ENCODE data around the gene BGN.

Gene BGN

GRCh38 chrX:153487590-153488071 is 7.1 kb upstream of the BGN start:
- ChIA-PET CTCF (no interaction called here), POLR2A (no interaction called here)
- DNase-seq (ENCODE audit: extremely low spot score): no peak
- TF ChIP-seq CTCF (IDR thresholded peaks at IDR 0.05; ENCODE audit: control extremely low read depth, extremely low read depth, low read depth, missing control alignments): no peak

- no peak for TF ChIP-seq CTCF (IDR thresholded peaks at IDR 0.05; ENCODE audit: control extremely low read depth, extremely low read depth, low read depth, missing control alignments)
- ChIA-PET POLR2A (no interaction called here), CTCF (interaction anchor here (2.2 kb wide), 1 partner anchor 18 kb away, joined by 6 read pairs; the partner anchor contains the start of gene HAUS7)
- no peak for DNase-seq (ENCODE audit: extremely low spot score)
Measured at GRCh38 chrX:153488231-153488914, 6.4 kb upstream of the BGN start.

GRCh38 chrX:153490217-153490930 is 4.4 kb upstream of the BGN start:
- CTCF ChIA-PET: interaction anchor here (2.2 to 2.7 kb wide), 2 partner anchors 16 to 20 kb away, joined by 6 to 9 read pairs; partner anchors contain the start of gene HAUS7
- POLR2A ChIA-PET: no interaction called here
- DNase-seq (ENCODE audit: extremely low spot score): no peak
- TF ChIP-seq CTCF (IDR thresholded peaks at IDR 0.05; ENCODE audit: control extremely low read depth, extremely low read depth, low read depth, missing control alignments): no peak

GRCh38 chrX:153491351-153491914 is 3.3 kb upstream of the BGN start:
- TF ChIP-seq CTCF (IDR thresholded peaks at IDR 0.05; ENCODE audit: control extremely low read depth, extremely low read depth, low read depth, missing control alignments): no peak

GRCh38 chrX:153491918-153492317 is 2.9 kb upstream of the BGN start:
- DNase-seq (ENCODE audit: extremely low spot score): no peak
- no peak for TF ChIP-seq CTCF (IDR thresholded peaks at IDR 0.05; ENCODE audit: control extremely low read depth, extremely low read depth, low read depth, missing control alignments)
- CTCF ChIA-PET: interaction anchor here (2.7 kb wide), 1 partner anchor 15 kb away, joined by 9 read pairs; no protein-coding TSS in a partner anchor
- POLR2A ChIA-PET: no interaction called here

More at GRCh38 chrX:153491351-153491914, 3.3 kb upstream of the BGN start:
- DNase-seq (ENCODE audit: extremely low spot score): no peak
- ChIA-PET CTCF (interaction anchor here (2.7 kb wide), 1 partner anchor 15 kb away, joined by 9 read pairs; no protein-coding TSS in a partner anchor), POLR2A (no interaction called here)

- ChIA-PET CTCF (interaction anchor here (2.7 kb wide), 1 partner anchor 14 kb away, joined by 9 read pairs; no protein-coding TSS in a partner anchor), POLR2A (no interaction called here)
- no peak for DNase-seq (ENCODE audit: extremely low spot score)
- no peak for TF ChIP-seq CTCF (IDR thresholded peaks at IDR 0.05; ENCODE audit: control extremely low read depth, extremely low read depth, low read depth, missing control alignments)
Measured at GRCh38 chrX:153492543-153492942, 2.2 kb upstream of the BGN start.

All from GM10248 (cell line).